ENCODE data around the gene DOCK7. TPM values are rescaled to one million over a fixed set of nuclear protein-coding genes. Genes with fewer than 3 reads are reported as not detected.

DOCK7 gene
- total and polyA plus RNA-seq, 2 of the 13 experiments (the other 11 are each of a cell fraction or from before 2014, with no cell fraction given): 45.7 to 67.2 TPM

DNA sequence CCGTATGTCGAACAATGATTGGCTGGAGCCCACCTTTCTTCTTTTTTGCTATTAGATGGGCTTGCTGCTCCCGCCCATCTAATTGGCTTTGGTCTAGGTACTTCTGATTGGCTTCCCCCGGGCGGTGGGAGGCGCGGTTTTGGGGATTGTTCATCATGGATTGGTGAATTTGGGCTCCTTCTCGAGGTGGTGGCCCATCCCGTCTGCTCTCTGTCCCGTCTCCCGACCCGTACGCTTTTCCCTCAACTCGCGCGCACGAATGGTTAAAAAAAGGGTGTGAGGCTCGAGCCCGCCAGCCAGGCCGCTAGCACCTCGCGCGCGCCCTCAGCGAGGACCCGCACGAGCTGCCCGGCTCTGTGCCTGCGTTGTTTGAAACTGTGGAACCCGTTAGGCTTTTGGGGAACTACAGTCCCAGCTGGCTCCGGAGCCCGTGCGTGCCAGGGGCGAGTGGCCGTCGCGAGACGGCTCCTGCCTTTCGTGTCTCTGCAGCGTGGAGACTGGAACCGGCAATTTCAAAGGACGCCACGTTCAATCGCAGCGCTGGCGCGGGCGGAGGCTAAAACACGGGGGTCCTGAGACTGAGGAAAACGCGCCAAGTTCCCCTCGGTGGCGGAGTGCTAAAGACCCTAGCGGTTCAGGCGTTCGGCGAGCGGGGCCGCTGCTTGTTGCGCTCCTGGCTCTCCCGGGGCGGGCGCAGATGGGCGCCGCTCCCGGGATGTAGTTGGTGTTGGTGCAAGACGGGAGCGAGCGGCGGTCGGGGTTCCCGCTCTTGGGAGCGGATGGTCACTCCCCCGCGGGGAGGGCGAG, 251.5 kb downstream of the DOCK7 start, which contains the start of gene USP1 (continued):
- TF ChIP-seq ZNF234 (CRISPR knock-in tag; conservative IDR thresholded peaks at IDR 0.05) (no peak), ZNF317 (CRISPR knock-in tag; IDR thresholded peaks at IDR 0.05) (peak; percentile 83), POGZ (CRISPR knock-in tag; IDR thresholded peaks at IDR 0.05) (peak; percentile 86), ZKSCAN1 (IDR thresholded peaks at IDR 0.05; ENCODE audit: low read length) (no peak), ZBTB3 (CRISPR knock-in tag; IDR thresholded peaks at IDR 0.05; ENCODE audit: borderline replicate concordance, low read depth) (peak; percentile 26; the same call in 1 of the 2 replicates), PRPF4 (IDR thresholded peaks at IDR 0.05; ENCODE audit: low read depth, low read length, poor library complexity, severe bottlenecking) (no peak), ZNF598 (CRISPR knock-in tag; IDR thresholded peaks at IDR 0.05; ENCODE audit: borderline replicate concordance) (peak; percentile 70; the same call in 1 of the 2 replicates), SP1 (IDR thresholded peaks at IDR 0.05) (no peak), SP1 (CRISPR knock-in tag; IDR thresholded peaks at IDR 0.05) (peak; percentile 29; the same call in 1 of the 2 replicates), CEBPG (CRISPR knock-in tag; IDR thresholded peaks at IDR 0.05) (no peak), HIVEP1 (CRISPR knock-in tag; IDR thresholded peaks at IDR 0.05) (peak; percentile 81), CBX1 (IDR thresholded peaks at IDR 0.05; ENCODE audit: low read depth) (no peak)
- TF ChIP-seq, protein P1, sequence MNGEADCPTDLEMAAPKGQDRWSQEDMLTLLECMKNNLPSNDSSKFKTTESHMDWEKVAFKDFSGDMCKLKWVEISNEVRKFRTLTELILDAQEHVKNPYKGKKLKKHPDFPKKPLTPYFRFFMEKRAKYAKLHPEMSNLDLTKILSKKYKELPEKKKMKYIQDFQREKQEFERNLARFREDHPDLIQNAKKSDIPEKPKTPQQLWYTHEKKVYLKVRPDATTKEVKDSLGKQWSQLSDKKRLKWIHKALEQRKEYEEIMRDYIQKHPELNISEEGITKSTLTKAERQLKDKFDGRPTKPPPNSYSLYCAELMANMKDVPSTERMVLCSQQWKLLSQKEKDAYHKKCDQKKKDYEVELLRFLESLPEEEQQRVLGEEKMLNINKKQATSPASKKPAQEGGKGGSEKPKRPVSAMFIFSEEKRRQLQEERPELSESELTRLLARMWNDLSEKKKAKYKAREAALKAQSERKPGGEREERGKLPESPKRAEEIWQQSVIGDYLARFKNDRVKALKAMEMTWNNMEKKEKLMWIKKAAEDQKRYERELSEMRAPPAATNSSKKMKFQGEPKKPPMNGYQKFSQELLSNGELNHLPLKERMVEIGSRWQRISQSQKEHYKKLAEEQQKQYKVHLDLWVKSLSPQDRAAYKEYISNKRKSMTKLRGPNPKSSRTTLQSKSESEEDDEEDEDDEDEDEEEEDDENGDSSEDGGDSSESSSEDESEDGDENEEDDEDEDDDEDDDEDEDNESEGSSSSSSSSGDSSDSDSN (CRISPR knock-in tag; IDR thresholded peaks at IDR 0.05): peak; percentile 74
- TF ChIP-seq, protein P2, sequence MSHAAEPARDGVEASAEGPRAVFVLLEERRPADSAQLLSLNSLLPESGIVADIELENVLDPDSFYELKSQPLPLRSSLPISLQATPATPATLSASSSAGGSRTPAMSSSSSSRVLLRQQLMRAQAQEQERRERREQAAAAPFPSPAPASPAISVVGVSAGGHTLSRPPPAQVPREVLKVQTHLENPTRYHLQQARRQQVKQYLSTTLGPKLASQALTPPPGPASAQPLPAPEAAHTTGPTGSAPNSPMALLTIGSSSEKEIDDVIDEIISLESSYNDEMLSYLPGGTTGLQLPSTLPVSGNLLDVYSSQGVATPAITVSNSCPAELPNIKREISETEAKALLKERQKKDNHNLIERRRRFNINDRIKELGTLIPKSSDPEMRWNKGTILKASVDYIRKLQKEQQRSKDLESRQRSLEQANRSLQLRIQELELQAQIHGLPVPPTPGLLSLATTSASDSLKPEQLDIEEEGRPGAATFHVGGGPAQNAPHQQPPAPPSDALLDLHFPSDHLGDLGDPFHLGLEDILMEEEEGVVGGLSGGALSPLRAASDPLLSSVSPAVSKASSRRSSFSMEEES (CRISPR knock-in tag; IDR thresholded peaks at IDR 0.05): peak; percentile 71
- TF ChIP-seq, protein P3, sequence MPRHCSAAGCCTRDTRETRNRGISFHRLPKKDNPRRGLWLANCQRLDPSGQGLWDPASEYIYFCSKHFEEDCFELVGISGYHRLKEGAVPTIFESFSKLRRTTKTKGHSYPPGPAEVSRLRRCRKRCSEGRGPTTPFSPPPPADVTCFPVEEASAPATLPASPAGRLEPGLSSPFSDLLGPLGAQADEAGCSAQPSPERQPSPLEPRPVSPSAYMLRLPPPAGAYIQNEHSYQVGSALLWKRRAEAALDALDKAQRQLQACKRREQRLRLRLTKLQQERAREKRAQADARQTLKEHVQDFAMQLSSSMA (CRISPR knock-in tag; IDR thresholded peaks at IDR 0.05): 0 out of 2 replicates have a peak, but pooled peaks have one; percentile 19
- TF ChIP-seq, protein P4, sequence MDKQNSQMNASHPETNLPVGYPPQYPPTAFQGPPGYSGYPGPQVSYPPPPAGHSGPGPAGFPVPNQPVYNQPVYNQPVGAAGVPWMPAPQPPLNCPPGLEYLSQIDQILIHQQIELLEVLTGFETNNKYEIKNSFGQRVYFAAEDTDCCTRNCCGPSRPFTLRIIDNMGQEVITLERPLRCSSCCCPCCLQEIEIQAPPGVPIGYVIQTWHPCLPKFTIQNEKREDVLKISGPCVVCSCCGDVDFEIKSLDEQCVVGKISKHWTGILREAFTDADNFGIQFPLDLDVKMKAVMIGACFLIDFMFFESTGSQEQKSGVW (CRISPR knock-in tag; IDR thresholded peaks at IDR 0.05; ENCODE audit: borderline replicate concordance): no peak
- TF ChIP-seq, protein P5, sequence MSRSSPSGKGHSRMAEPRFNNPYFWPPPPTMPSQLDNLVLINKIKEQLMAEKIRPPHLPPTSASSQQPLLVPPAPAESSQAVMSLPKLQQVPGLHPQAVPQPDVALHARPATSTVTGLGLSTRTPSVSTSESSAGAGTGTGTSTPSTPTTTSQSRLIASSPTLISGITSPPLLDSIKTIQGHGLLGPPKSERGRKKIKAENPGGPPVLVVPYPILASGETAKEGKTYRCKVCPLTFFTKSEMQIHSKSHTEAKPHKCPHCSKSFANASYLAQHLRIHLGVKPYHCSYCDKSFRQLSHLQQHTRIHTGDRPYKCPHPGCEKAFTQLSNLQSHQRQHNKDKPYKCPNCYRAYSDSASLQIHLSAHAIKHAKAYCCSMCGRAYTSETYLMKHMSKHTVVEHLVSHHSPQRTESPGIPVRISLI (CRISPR knock-in tag; IDR thresholded peaks at IDR 0.05; ENCODE audit: borderline replicate concordance): peak; percentile 95
- TF ChIP-seq, protein P6, sequence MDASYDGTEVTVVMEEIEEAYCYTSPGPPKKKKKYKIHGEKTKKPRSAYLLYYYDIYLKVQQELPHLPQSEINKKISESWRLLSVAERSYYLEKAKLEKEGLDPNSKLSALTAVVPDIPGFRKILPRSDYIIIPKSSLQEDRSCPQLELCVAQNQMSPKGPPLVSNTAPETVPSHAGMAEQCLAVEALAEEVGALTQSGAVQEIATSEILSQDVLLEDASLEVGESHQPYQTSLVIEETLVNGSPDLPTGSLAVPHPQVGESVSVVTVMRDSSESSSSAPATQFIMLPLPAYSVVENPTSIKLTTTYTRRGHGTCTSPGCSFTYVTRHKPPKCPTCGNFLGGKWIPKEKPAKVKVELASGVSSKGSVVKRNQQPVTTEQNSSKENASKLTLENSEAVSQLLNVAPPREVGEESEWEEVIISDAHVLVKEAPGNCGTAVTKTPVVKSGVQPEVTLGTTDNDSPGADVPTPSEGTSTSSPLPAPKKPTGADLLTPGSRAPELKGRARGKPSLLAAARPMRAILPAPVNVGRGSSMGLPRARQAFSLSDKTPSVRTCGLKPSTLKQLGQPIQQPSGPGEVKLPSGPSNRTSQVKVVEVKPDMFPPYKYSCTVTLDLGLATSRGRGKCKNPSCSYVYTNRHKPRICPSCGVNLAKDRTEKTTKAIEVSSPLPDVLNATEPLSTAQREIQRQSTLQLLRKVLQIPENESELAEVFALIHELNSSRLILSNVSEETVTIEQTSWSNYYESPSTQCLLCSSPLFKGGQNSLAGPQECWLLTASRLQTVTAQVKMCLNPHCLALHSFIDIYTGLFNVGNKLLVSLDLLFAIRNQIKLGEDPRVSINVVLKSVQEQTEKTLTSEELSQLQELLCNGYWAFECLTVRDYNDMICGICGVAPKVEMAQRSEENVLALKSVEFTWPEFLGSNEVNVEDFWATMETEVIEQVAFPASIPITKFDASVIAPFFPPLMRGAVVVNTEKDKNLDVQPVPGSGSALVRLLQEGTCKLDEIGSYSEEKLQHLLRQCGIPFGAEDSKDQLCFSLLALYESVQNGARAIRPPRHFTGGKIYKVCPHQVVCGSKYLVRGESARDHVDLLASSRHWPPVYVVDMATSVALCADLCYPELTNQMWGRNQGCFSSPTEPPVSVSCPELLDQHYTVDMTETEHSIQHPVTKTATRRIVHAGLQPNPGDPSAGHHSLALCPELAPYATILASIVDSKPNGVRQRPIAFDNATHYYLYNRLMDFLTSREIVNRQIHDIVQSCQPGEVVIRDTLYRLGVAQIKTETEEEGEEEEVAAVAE (CRISPR knock-in tag; IDR thresholded peaks at IDR 0.05; ENCODE audit: borderline replicate concordance): 0 out of 2 replicates have a peak, but pooled peaks have one; percentile 61

Data from HepG2 (cell line).